Esophagus muscularis mucosa (tissue), 4 donors: ENCODE data around the gene HDGFL2. TPM values are rescaled to one million over a fixed set of nuclear protein-coding genes. Genes with fewer than 3 reads are reported as not detected.

Experiments
- DNase-seq: peaks from one replicate; pipeline ENCODE4 v3.0.0-alpha.2; 2017; ENCODE audit errors: extremely low spot score
- H3K27ac ChIP-seq, 4 donors: fragments of 200-600 bp; sonication (generic); replicated peaks in 1 of 4; 1 replicate in 3 of 4; 2 replicates in 1 of 4; pipeline ENCODE4 v1.5.1; 2016 to 2019; ENCODE audit warnings: mild to moderate bottlenecking in 1 of 4
- H3K27me3 ChIP-seq, 4 donors: fragments of 200-600 bp; sonication (generic); one replicate each; pipeline versions ENCODE4 v1.5.1 to v1.6.0; 2016 to 2019
- H3K36me3 ChIP-seq, 4 donors: fragments of 200-600 bp; sonication (generic); one replicate each; pipeline ENCODE4 v1.5.1; 2016 to 2019
- H3K4me1 ChIP-seq, 4 donors: fragments of 200-600 bp; sonication (generic); one replicate each; pipeline ENCODE4 v1.5.1; 2016 to 2019
- H3K4me3 ChIP-seq, 4 donors: fragments of 200-600 bp; sonication (generic); 1 replicate in 2 of 4; 2 replicates in 2 of 4; pipeline ENCODE4 v1.5.1; 2016 to 2019; ENCODE audit warnings: mild to moderate bottlenecking in 4 of 4, moderate library complexity in 1 of 4
- H3K9me3 ChIP-seq, 4 donors: fragments of 200-600 bp; sonication (generic); 1 replicate in 3 of 4; 2 replicates in 1 of 4; pipeline ENCODE4 v1.5.1; 2016 to 2019
- CTCF ChIP-seq, 3 experiments: fragments of 200-600 bp in 2 of 3; fragments of 450-650 bp in 1 of 3; sonication (generic) in 2 of 3; IDR thresholded peaks; one replicate each; pipeline ENCODE4 v1.5.1; 2017 to 2019; ENCODE audit warnings: antibody characterized with exemption in 3 of 3, mild to moderate bottlenecking in 2 of 3, moderate library complexity in 1 of 3
- EP300 ChIP-seq: sonication (generic); formaldehyde crosslinking; IDR thresholded peaks from one replicate; pipeline ENCODE4 v1.6.1; 2017; ENCODE audit warnings: antibody characterized with exemption
- POLR2A ChIP-seq: fragments of 450-650 bp; IDR thresholded peaks from one replicate; pipeline ENCODE4 v1.6.1; 2017; ENCODE audit warnings: antibody characterized with exemption, moderate library complexity, mild to moderate bottlenecking, low read depth
- POLR2AphosphoS5 ChIP-seq, 2 donors: sonication (generic); formaldehyde crosslinking; IDR thresholded peaks; one replicate each; pipeline ENCODE4 v1.6.1; 2017; ENCODE audit warnings: antibody characterized with exemption in 2 of 2
- WGBS: methylation state at CpG from one replicate; pipeline ENCODE4 v1.1.5; 2018; 5-methylcytosine and 5-hydroxymethylcytosine counted together
- intact Hi-C: fragments of 100-400 bp; cut with DNase I; formaldehyde crosslinking; loops from one replicate; pipeline ENCODE4 v1.15.1; 2023
- total RNA-seq, 4 donors: library from RNA; depleted of rRNA; stranded (reverse); fragments of >200 nt; gene quantifications; one replicate each; pipeline versions ENCODE4 v1.1.0 to v1.2.1, GENCODE V29; 2016

The HDGFL2 gene
- total RNA-seq, 4 donors from 2014 or later, result 30.5 to 72.3 (median 45.5) TPM

- no peak overlapping the region for H3K27ac ChIP-seq
- no peak for TF ChIP-seq EP300
- no peak for TF ChIP-seq CTCF (IDR thresholded peaks at IDR 0.05)
- no peak for TF ChIP-seq POLR2A
- no peak for TF ChIP-seq POLR2AphosphoS5 (IDR thresholded peaks at IDR 0.05)
- 91% methylated on average over 15 of the region's 15 CpGs for WGBS
- H3K4me1 ChIP-seq, result peaks cover 0 to 8% (median 2%) of the 10 kb centered on the region in 4 donors
- no peaks in the 10 kb centered on the region for H3K9me3 ChIP-seq
- H3K27me3 ChIP-seq, result no peaks in the 10 kb centered on the region
- DNase-seq, result no peak
- no peak overlapping the region for H3K4me3 ChIP-seq
- peaks cover 32 to 50% (median 44%) of the 10 kb centered on the region in 4 donors for H3K36me3 ChIP-seq
- intact Hi-C loops, result no loop called here
These were observed 28.9 kb upstream of the HDGFL2 start for GRCh38 chr19:4443188-4443587.

GRCh38 chr19:4443966-4444764, 27.9 kb upstream of the HDGFL2 start:
- Histone ChIP-seq H3K27me3 (no peaks in the 10 kb centered on the region), H3K4me1 (peaks cover 0 to 18% (median 12%) of the 10 kb centered on the region in 4 donors), H3K27ac (no peak overlapping the region), H3K4me3 (no peak overlapping the region), H3K9me3 (no peaks in the 10 kb centered on the region), H3K36me3 (peaks cover 33 to 59% (median 53%) of the 10 kb centered on the region in 4 donors)
- no peak for TF ChIP-seq CTCF (IDR thresholded peaks at IDR 0.05)
- TF ChIP-seq POLR2A, result no peak
- TF ChIP-seq EP300, result no peak
- no peak for TF ChIP-seq POLR2AphosphoS5 (IDR thresholded peaks at IDR 0.05)
- WGBS, result 55% methylated on average over 6 of the region's 20 CpGs
- no peak for DNase-seq
- intact Hi-C loops, result no loop called here

GRCh38 chr19:4444765-4445741, 27.0 kb upstream of the HDGFL2 start:
- no peak for TF ChIP-seq POLR2A
- no peak for TF ChIP-seq POLR2AphosphoS5 (IDR thresholded peaks at IDR 0.05)
- no peak for TF ChIP-seq EP300
- TF ChIP-seq CTCF (IDR thresholded peaks at IDR 0.05), result no peak
- Histone ChIP-seq H3K4me3 (no peak overlapping the region), H3K27ac (no peak overlapping the region), H3K27me3 (no peaks in the 10 kb centered on the region), H3K4me1 (peaks cover 0 to 26% (median 20%) of the 10 kb centered on the region in 4 donors), H3K9me3 (no peaks in the 10 kb centered on the region), H3K36me3 (peaks cover 33 to 63% (median 62%) of the 10 kb centered on the region in 4 donors)
- WGBS, result 82% methylated on average over 23 of the region's 36 CpGs
- no peak for DNase-seq
- intact Hi-C loops, result no loop called here

GRCh38 chr19:4445963-4446703, 26.0 kb upstream of the HDGFL2 start:
- H3K27me3 ChIP-seq, result no peaks in the 10 kb centered on the region
- H3K4me3 ChIP-seq, result no peak overlapping the region
- peaks cover 0 to 26% (median 23%) of the 10 kb centered on the region in 4 donors for H3K4me1 ChIP-seq
- intact Hi-C loops, result no loop called here
- TF ChIP-seq POLR2AphosphoS5 (IDR thresholded peaks at IDR 0.05) (no peak), CTCF (IDR thresholded peaks at IDR 0.05) (no peak), EP300 (no peak), POLR2A (no peak)
- H3K36me3 ChIP-seq, result peaks cover 40 to 74% (median 68%) of the 10 kb centered on the region in 4 donors
- 88% methylated on average over 37 of the region's 58 CpGs for WGBS
- no peak for DNase-seq
- no peaks in the 10 kb centered on the region for H3K9me3 ChIP-seq
- H3K27ac ChIP-seq, result no peak overlapping the region
